Measurements from ENCODE around the gene MTURN. TPM values are rescaled to one million over a fixed set of nuclear protein-coding genes. Genes with fewer than 3 reads are reported as not detected.

The MTURN gene
- total and polyA plus RNA-seq, 2 donors from 2014 or later, result 54.7 to 80.1 TPM

DNA sequence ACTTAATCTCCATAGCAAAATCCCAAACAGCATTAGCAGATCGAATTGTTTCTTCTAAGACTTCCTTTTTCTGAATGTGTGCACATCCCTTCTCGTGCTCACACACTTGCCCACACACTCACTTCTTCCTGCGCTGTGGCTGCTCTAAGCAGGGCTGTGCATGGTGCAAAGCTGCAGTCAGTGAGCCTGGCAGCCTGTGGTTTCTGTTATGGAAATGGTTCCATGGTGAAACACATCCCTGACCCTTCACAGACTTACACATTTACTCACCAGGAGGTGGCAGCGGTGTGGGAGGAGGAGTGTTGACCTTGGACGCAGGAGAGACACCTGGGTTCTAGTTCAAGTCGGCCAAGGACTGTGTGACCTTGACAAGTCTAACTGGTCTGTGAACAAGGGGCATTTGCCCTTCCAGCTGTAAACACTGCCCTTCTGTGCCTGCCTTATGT, 24.9 kb downstream of the MTURN start:
- Histone ChIP-seq H3K4me3 (ENCODE audit: low read length in 3 of 3) (no peak overlapping the region), H3K36me3 (ENCODE audit: control insufficient read depth in 2 of 3, insufficient read depth in 3 of 3, low read length in 3 of 3) (peaks cover 0 to 2% (median 0%) of the 10 kb centered on the region in 3 donors), H3K9ac (ENCODE audit: low read length in 3 of 3) (peak overlapping the region in 1 of 3 donors; percentile 66), H3K27ac (ENCODE audit: low read depth in 2 of 2, low read length in 2 of 2) (peak overlapping the region; percentile 60 to 62), H3K9me3 (ENCODE audit: control insufficient read depth in 2 of 3, insufficient read depth in 1 of 3, low read length in 3 of 3) (no peaks in the 10 kb centered on the region), H3K4me1 (ENCODE audit: control insufficient read depth in 2 of 3, insufficient read depth in 2 of 3, low read depth in 1 of 3, low read length in 3 of 3) (peaks cover 0 to 31% (median 12%) of the 10 kb centered on the region in 3 donors), H3K27me3 (ENCODE audit: control insufficient read depth, insufficient read depth, low read length) (no peaks in the 10 kb centered on the region)
- TF ChIP-seq, protein P1, sequence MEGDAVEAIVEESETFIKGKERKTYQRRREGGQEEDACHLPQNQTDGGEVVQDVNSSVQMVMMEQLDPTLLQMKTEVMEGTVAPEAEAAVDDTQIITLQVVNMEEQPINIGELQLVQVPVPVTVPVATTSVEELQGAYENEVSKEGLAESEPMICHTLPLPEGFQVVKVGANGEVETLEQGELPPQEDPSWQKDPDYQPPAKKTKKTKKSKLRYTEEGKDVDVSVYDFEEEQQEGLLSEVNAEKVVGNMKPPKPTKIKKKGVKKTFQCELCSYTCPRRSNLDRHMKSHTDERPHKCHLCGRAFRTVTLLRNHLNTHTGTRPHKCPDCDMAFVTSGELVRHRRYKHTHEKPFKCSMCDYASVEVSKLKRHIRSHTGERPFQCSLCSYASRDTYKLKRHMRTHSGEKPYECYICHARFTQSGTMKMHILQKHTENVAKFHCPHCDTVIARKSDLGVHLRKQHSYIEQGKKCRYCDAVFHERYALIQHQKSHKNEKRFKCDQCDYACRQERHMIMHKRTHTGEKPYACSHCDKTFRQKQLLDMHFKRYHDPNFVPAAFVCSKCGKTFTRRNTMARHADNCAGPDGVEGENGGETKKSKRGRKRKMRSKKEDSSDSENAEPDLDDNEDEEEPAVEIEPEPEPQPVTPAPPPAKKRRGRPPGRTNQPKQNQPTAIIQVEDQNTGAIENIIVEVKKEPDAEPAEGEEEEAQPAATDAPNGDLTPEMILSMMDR (IDR thresholded peaks at IDR 0.05; ENCODE audit: borderline replicate concordance, extremely low read depth, insufficient read depth), result no peak
- intact Hi-C loops (cut with DNase I), result no loop called here
- DNase-seq (peak in 2 of 5 donors; percentile 54 to 58), FAIRE-seq (no peak)

DNA sequence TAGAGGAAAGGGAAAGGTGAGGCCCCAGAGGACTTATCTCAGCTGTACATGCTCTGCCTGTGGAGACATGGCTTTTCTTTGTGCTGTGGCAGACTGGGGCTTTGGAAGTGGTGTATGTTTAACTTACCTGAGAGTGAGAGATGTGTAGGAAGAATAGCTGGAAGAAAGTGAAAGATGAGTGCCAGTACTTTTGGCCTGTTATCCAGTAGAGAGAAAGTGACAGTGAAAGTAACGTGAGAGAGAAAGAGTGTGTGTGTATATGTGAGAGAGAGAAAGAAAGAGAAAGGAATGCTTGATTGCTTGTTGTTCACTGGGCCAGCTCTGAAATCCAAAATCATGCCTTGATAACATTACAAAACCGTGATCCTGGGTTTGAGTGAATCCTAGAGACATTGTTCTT, 25.5 kb downstream of the MTURN start:
- peak overlapping the region in 1 of 3 donors; percentile 66 for H3K9ac ChIP-seq (ENCODE audit: low read length in 3 of 3)
- TF ChIP-seq, protein P1 (IDR thresholded peaks at IDR 0.05; ENCODE audit: borderline replicate concordance, extremely low read depth, insufficient read depth), result no peak
- H3K27me3 ChIP-seq (ENCODE audit: control insufficient read depth, insufficient read depth, low read length), result no peaks in the 10 kb centered on the region
- no peak overlapping the region for H3K4me3 ChIP-seq (ENCODE audit: low read length in 3 of 3)
- FAIRE-seq, result no peak
- H3K9me3 ChIP-seq (ENCODE audit: control insufficient read depth in 2 of 3, insufficient read depth in 1 of 3, low read length in 3 of 3), result no peaks in the 10 kb centered on the region
- peaks cover 0 to 2% (median 0%) of the 10 kb centered on the region in 3 donors for H3K36me3 ChIP-seq (ENCODE audit: control insufficient read depth in 2 of 3, insufficient read depth in 3 of 3, low read length in 3 of 3)
- no peak for DNase-seq
- peak overlapping the region; percentile 60 to 62 for H3K27ac ChIP-seq (ENCODE audit: low read depth in 2 of 2, low read length in 2 of 2)
- H3K4me1 ChIP-seq (ENCODE audit: control insufficient read depth in 2 of 3, insufficient read depth in 2 of 3, low read depth in 1 of 3, low read length in 3 of 3), result peaks cover 0 to 37% (median 19%) of the 10 kb centered on the region in 3 donors
- intact Hi-C loops (cut with DNase I), result no loop called here

DNA sequence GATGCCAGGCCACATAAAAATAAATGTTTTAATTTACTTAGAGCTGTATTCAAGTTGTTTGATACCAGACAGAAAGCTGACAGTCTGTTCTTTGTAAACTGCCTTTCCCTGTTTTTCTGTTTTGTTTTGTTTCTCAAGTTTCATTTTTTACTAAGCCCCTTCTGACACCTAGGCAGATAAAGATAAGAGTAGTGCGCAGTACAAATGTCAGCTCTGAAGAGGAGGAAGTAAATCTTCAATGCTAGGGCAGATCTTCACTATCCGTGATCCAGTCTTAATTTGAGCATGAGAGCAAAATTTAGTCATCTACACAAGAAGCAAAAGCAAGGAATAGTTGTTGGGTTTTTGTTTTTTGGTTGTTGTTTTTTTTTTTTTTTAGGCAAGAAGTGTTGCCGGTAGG, 27.3 kb downstream of the MTURN start:
- no peak for FAIRE-seq

More for the DNA sequence above, 27.3 kb downstream of the MTURN start:
- Histone ChIP-seq H3K9ac (ENCODE audit: low read length in 3 of 3) (no peak overlapping the region), H3K4me3 (ENCODE audit: low read length in 3 of 3) (no peak overlapping the region), H3K27ac (ENCODE audit: low read depth in 2 of 2, low read length in 2 of 2) (peak overlapping the region in 1 of 2 donors; percentile 48), H3K4me1 (ENCODE audit: control insufficient read depth in 2 of 3, insufficient read depth in 2 of 3, low read depth in 1 of 3, low read length in 3 of 3) (peaks cover 0 to 39% (median 25%) of the 10 kb centered on the region in 3 donors), H3K9me3 (ENCODE audit: control insufficient read depth in 2 of 3, insufficient read depth in 1 of 3, low read length in 3 of 3) (no peaks in the 10 kb centered on the region), H3K27me3 (ENCODE audit: control insufficient read depth, insufficient read depth, low read length) (no peaks in the 10 kb centered on the region), H3K36me3 (ENCODE audit: control insufficient read depth in 2 of 3, insufficient read depth in 3 of 3, low read length in 3 of 3) (peaks cover 0 to 2% (median 0%) of the 10 kb centered on the region in 3 donors)
- DNase-seq, result no peak
- TF ChIP-seq, protein P1 (IDR thresholded peaks at IDR 0.05; ENCODE audit: borderline replicate concordance, extremely low read depth, insufficient read depth), result no peak
- intact Hi-C loops (cut with DNase I), result no loop called here

Measured in kidney (tissue), 14 donors.